Esophagus muscularis mucosa (tissue), 4 donors: ENCODE measurements around the gene SPATA3. TPM values are rescaled to one million over a fixed set of nuclear protein-coding genes. Genes with fewer than 3 reads are reported as not detected.
"Not testable (repeated sequence)": the region's sequence is repeated elsewhere in the genome, so short reads cannot be mapped to it uniquely, and the experiment has no call there.

Experiments
- DNase-seq: peaks from one replicate; pipeline ENCODE4 v3.0.0-alpha.2; 2017; ENCODE audit errors: extremely low spot score
- H3K27ac ChIP-seq, 4 donors: fragments of 200-600 bp; sonication (generic); replicated peaks in 1 of 4; 1 replicate in 3 of 4; 2 replicates in 1 of 4; pipeline ENCODE4 v1.5.1; 2016 to 2019; ENCODE audit warnings: mild to moderate bottlenecking in 1 of 4
- H3K27me3 ChIP-seq, 4 donors: fragments of 200-600 bp; sonication (generic); one replicate each; pipeline versions ENCODE4 v1.5.1 to v1.6.0; 2016 to 2019
- H3K36me3 ChIP-seq, 4 donors: fragments of 200-600 bp; sonication (generic); one replicate each; pipeline ENCODE4 v1.5.1; 2016 to 2019
- H3K4me1 ChIP-seq, 4 donors: fragments of 200-600 bp; sonication (generic); one replicate each; pipeline ENCODE4 v1.5.1; 2016 to 2019
- H3K4me3 ChIP-seq, 4 donors: fragments of 200-600 bp; sonication (generic); 1 replicate in 2 of 4; 2 replicates in 2 of 4; pipeline ENCODE4 v1.5.1; 2016 to 2019; ENCODE audit warnings: mild to moderate bottlenecking in 4 of 4, moderate library complexity in 1 of 4
- H3K9me3 ChIP-seq, 4 donors: fragments of 200-600 bp; sonication (generic); 1 replicate in 3 of 4; 2 replicates in 1 of 4; pipeline ENCODE4 v1.5.1; 2016 to 2019
- CTCF ChIP-seq, 3 experiments: fragments of 200-600 bp in 2 of 3; fragments of 450-650 bp in 1 of 3; sonication (generic) in 2 of 3; IDR thresholded peaks; one replicate each; pipeline ENCODE4 v1.5.1; 2017 to 2019; ENCODE audit warnings: antibody characterized with exemption in 3 of 3, mild to moderate bottlenecking in 2 of 3, moderate library complexity in 1 of 3
- EP300 ChIP-seq: sonication (generic); formaldehyde crosslinking; IDR thresholded peaks from one replicate; pipeline ENCODE4 v1.6.1; 2017; ENCODE audit warnings: antibody characterized with exemption
- POLR2A ChIP-seq: fragments of 450-650 bp; IDR thresholded peaks from one replicate; pipeline ENCODE4 v1.6.1; 2017; ENCODE audit warnings: antibody characterized with exemption, moderate library complexity, mild to moderate bottlenecking, low read depth
- POLR2AphosphoS5 ChIP-seq, 2 donors: sonication (generic); formaldehyde crosslinking; IDR thresholded peaks; one replicate each; pipeline ENCODE4 v1.6.1; 2017; ENCODE audit warnings: antibody characterized with exemption in 2 of 2
- WGBS: methylation state at CpG from one replicate; pipeline ENCODE4 v1.1.5; 2018; 5-methylcytosine and 5-hydroxymethylcytosine counted together
- intact Hi-C: fragments of 100-400 bp; cut with DNase I; formaldehyde crosslinking; loops from one replicate; pipeline ENCODE4 v1.15.1; 2023
- total RNA-seq, 4 donors: library from RNA; depleted of rRNA; stranded (reverse); fragments of >200 nt; gene quantifications; one replicate each; pipeline versions ENCODE4 v1.1.0 to v1.2.1, GENCODE V29; 2016

SPATA3 gene
- total RNA-seq, 4 donors from 2014 or later, result not detected

GRCh38 chr2:231017231-231017598 lies 21.3 kb downstream of the SPATA3 start:
- 24% methylated on average over 3 of the region's 4 CpGs for WGBS
- no peaks in the 10 kb centered on the region for H3K36me3 ChIP-seq
- H3K4me3 ChIP-seq, result no peak overlapping the region
- intact Hi-C loops, result no loop called here
- no peak for TF ChIP-seq POLR2AphosphoS5 (IDR thresholded peaks at IDR 0.05)
- no peak for TF ChIP-seq POLR2A
- no peak for TF ChIP-seq CTCF (IDR thresholded peaks at IDR 0.05)
- no peak for TF ChIP-seq EP300
- H3K4me1 ChIP-seq, result no peaks in the 10 kb centered on the region
- peaks cover 0 to 10% (median 0%) of the 10 kb centered on the region in 4 donors for H3K27me3 ChIP-seq
- H3K27ac ChIP-seq, result no peak overlapping the region
- H3K9me3 ChIP-seq, result no peaks in the 10 kb centered on the region
- DNase-seq, result no peak

- Histone ChIP-seq H3K36me3 (no peaks in the 10 kb centered on the region), H3K27me3 (peaks cover 0 to 10% (median 0%) of the 10 kb centered on the region in 4 donors), H3K4me3 (no peak overlapping the region), H3K4me1 (no peaks in the 10 kb centered on the region), H3K9me3 (no peaks in the 10 kb centered on the region), H3K27ac (no peak overlapping the region)
- intact Hi-C loops, result no loop called here
- DNase-seq, result no peak
- WGBS, result 95% methylated on average over 3 of the region's 3 CpGs
- TF ChIP-seq CTCF (IDR thresholded peaks at IDR 0.05) (no peak), EP300 (no peak), POLR2A (no peak), POLR2AphosphoS5 (IDR thresholded peaks at IDR 0.05) (no peak)
Observed at GRCh38 chr2:231018184-231018583, 22.3 kb downstream of the SPATA3 start.

- intact Hi-C loops, result not testable (repeated sequence)
- WGBS, result 91% methylated on average over 3 of the region's 3 CpGs
Observed at GRCh38 chr2:231025059-231025458, 29.1 kb downstream of the SPATA3 start.

GRCh38 chr2:231028889-231029288 lies 33.0 kb downstream of the SPATA3 start:
- Histone ChIP-seq H3K27ac (no peak overlapping the region), H3K27me3 (peaks cover 0 to 39% (median 0%) of the 10 kb centered on the region in 4 donors), H3K36me3 (no peaks in the 10 kb centered on the region), H3K4me1 (no peaks in the 10 kb centered on the region), H3K9me3 (peaks cover 0 to 3% (median 0%) of the 10 kb centered on the region in 4 donors), H3K4me3 (no peak overlapping the region)
- intact Hi-C loops, result no loop called here
- TF ChIP-seq CTCF (IDR thresholded peaks at IDR 0.05) (no peak), POLR2A (no peak), POLR2AphosphoS5 (IDR thresholded peaks at IDR 0.05) (no peak), EP300 (no peak)
- no peak for DNase-seq

More at GRCh38 chr2:231025059-231025458, 29.1 kb downstream of the SPATA3 start:
- H3K4me3 ChIP-seq, H3K27ac ChIP-seq, H3K9me3 ChIP-seq, H3K4me1 ChIP-seq, DNase-seq, H3K36me3 ChIP-seq: not testable (repeated sequence)
- peaks cover 0 to 18% (median 0%) of the 10 kb centered on the region in 4 donors for H3K27me3 ChIP-seq

GRCh38 chr2:231029563-231029962 lies 33.6 kb downstream of the SPATA3 start:
- DNase-seq, result no peak
- TF ChIP-seq POLR2AphosphoS5 (IDR thresholded peaks at IDR 0.05), result no peak
- TF ChIP-seq POLR2A, result no peak
- TF ChIP-seq EP300, result no peak
- TF ChIP-seq CTCF (IDR thresholded peaks at IDR 0.05), result no peak
- no peaks in the 10 kb centered on the region for H3K4me1 ChIP-seq
- no peaks in the 10 kb centered on the region for H3K36me3 ChIP-seq
- peaks cover 0 to 3% (median 0%) of the 10 kb centered on the region in 4 donors for H3K9me3 ChIP-seq
- WGBS, result 84% methylated on average over 9 of the region's 9 CpGs
- H3K4me3 ChIP-seq, result no peak overlapping the region
- no peak overlapping the region for H3K27ac ChIP-seq
- intact Hi-C loops, result no loop called here
- peaks cover 0 to 43% (median 0%) of the 10 kb centered on the region in 4 donors for H3K27me3 ChIP-seq
